ENCODE measurements around the gene KLRC4.
A peak's percentile ranks its signal among the peaks of the same experiment; 100 is the strongest.

GRCh38 chr12:10366875-10367274, 42.7 kb downstream of the KLRC4 start:
- peak; percentile 75 for TF ChIP-seq CTCF (IDR thresholded peaks at IDR 0.05; ENCODE audit: low read depth, low read length)
- TF ChIP-seq EZH2phosphoT487 (IDR thresholded peaks at IDR 0.05; ENCODE audit: low read depth), result no peak

All from OCI-LY3 (cell line).